ENCODE measurements around the gene IGFL2. TPM values are rescaled to one million over a fixed set of nuclear protein-coding genes. Genes with fewer than 3 reads are reported as not detected.
"Not testable (repeated sequence)": the region's sequence is repeated elsewhere in the genome, so short reads cannot be mapped to it uniquely, and the experiment has no call there.

The IGFL2 gene
- total RNA-seq (not detected), polyA plus RNA-seq (under 1 TPM in 1 of 3 donors, not detected in 2; 0.45 TPM)
- long read RNA-seq, donor 1, result 0 reads
- long read RNA-seq, donor 2, partial matches to known transcripts, result 0 of 1 reads
- long read RNA-seq, donor 2, other reads (novel, unspliced or antisense), result 0 of 1 reads
- long read RNA-seq, donor 3, result 0 reads
- long read RNA-seq, donor 4, result 0 reads
- long read RNA-seq, donor 5, result 0 reads
- long read RNA-seq, donor 6, result 0 reads
- long read RNA-seq, donor 7, partial matches to known transcripts, result 0 of 1 reads
- long read RNA-seq, donor 7, other reads (novel, unspliced or antisense), result 0 of 1 reads
- long read RNA-seq, donor 8, result 0 reads
- long read RNA-seq, donor 9, result 0 reads
- long read RNA-seq, donor 10, result 0 reads

DNA sequence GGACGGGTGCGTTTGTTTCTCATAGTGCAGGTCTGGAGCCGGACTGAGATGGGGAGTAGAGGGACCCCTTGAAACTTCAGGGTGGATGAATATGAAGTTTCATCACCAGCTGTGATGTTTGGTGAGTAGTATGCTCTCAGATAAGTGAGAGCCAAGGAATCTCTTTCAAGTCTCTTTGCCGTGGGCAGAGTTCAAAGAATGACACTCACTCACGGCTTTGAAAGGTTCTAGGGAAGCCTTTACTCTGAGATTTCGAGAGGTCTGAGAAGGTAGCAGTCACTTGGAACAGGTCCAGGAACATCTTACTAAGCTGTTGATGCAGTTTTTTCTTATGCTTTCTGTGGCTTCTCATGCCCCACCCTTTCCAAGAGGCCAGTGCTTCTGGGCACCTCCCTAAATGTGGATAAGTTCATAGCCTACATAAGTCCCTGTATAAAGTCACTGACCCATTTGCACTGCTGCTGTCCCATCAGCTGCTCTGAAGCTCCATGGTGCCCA, at the start of gene IGFL2:
TSS of gene IGFL2 (plus strand) at position 448 of the 498 bp plus-strand sequence. CDS start at position 489, 41 bp downstream.
- Histone ChIP-seq H3K9me3 (no peaks in the 10 kb centered on the region), H3K36me3 (no peaks in the 10 kb centered on the region), H3K4me1 (no peaks in the 10 kb centered on the region), H3K27ac (no peak within 1 kb of the TSS), H3K4me3 (no peak within 1 kb of the TSS), H3K27me3 (peaks cover 0 to 24% (median 0%) of the 10 kb centered on the region in 3 donors)
- WGBS, 5 donors, result 47 to 62% (median 55%) methylated on average over 6 of the region's 6 CpGs
- TF ChIP-seq POLR2AphosphoS5 (IDR thresholded peaks at IDR 0.05) (no peak), POLR2A (IDR thresholded peaks at IDR 0.05) (no peak), EP300 (IDR thresholded peaks at IDR 0.05) (no peak), CTCF (IDR thresholded peaks at IDR 0.05) (no peak)
- peak in 1 of 2 donors; percentile 21 for DNase-seq
- intact Hi-C loops (cut with DNase I; ENCODE audit: low total_unique reads), result no loop called here

DNA sequence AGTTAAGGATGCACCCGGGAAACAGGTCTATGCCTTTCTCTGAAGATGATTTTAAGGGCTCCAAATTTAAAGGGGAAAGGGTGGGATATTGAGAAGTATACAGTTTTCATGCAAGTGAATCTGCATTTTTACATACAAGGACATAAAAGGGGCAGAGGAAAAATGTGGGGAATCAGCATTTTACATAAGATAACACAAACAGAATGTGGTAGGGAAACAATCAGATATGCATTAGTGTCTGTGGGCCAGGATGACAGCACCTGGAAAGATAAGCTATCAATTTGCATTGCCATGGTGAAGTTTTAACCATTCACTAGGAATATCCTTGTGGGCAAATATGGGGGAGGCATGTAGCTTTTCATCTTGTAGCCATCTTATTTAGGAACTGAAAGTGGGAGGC, 47.7 kb upstream of the IGFL2 start:
- intact Hi-C loops (cut with DNase I; ENCODE audit: low total_unique reads), result no loop called here
- H3K27me3 ChIP-seq, result peaks cover 0 to 37% (median 5%) of the 10 kb centered on the region in 3 donors
- no peak overlapping the region for H3K4me3 ChIP-seq
- peaks cover 3 to 28% (median 25%) of the 10 kb centered on the region in 4 donors for H3K9me3 ChIP-seq
- no peak for TF ChIP-seq POLR2A (IDR thresholded peaks at IDR 0.05)
- no peak for TF ChIP-seq EP300 (IDR thresholded peaks at IDR 0.05)
- TF ChIP-seq CTCF (IDR thresholded peaks at IDR 0.05), result no peak
- no peak for TF ChIP-seq POLR2AphosphoS5 (IDR thresholded peaks at IDR 0.05)
- no peaks in the 10 kb centered on the region for H3K4me1 ChIP-seq
- no peak for DNase-seq
- no peaks in the 10 kb centered on the region for H3K36me3 ChIP-seq
- 55 to 90% (median 70%) methylated on average over 1 of the region's 1 CpG for WGBS, 5 donors
- no peak overlapping the region for H3K27ac ChIP-seq

DNA sequence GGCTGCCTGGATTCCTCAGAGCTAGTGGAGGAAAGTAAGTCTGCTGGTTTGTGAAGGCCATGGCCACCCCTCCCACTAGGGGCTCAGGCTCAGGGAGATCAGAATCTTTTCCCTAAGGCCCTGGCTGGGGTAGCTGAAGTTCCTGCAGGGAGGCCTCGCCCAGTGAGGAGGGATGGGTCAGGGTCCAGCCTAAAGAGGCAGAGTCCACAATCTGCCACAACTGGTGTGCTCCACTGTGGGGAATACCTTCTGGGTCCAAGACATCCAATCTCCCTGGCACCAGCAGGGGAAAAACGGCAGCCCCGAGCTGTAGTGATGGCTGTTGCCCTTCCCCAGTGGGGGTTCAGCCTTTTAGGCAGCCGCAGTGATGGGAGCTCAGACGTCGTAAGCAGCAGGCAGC, 46.7 kb upstream of the IGFL2 start:
- TF ChIP-seq EP300 (IDR thresholded peaks at IDR 0.05) (no peak), POLR2A (IDR thresholded peaks at IDR 0.05) (no peak), CTCF (IDR thresholded peaks at IDR 0.05) (no peak), POLR2AphosphoS5 (IDR thresholded peaks at IDR 0.05) (no peak)
- H3K9me3 ChIP-seq, result peaks cover 3 to 28% (median 25%) of the 10 kb centered on the region in 4 donors
- H3K27ac ChIP-seq, result no peak overlapping the region
- no peak for DNase-seq
- no peaks in the 10 kb centered on the region for H3K36me3 ChIP-seq
- peaks cover 0 to 41% (median 5%) of the 10 kb centered on the region in 3 donors for H3K27me3 ChIP-seq
- no peaks in the 10 kb centered on the region for H3K4me1 ChIP-seq
- WGBS, 5 donors, result 50 to 72% (median 63%) methylated on average over 6 of the region's 6 CpGs
- H3K4me3 ChIP-seq, result no peak overlapping the region
- intact Hi-C loops (cut with DNase I; ENCODE audit: low total_unique reads), result no loop called here

- H3K9me3 ChIP-seq, result peaks cover 3 to 24% (median 19%) of the 10 kb centered on the region in 4 donors
- WGBS, 5 donors, result 56 to 75% (median 67%) methylated on average over 7 of the region's 7 CpGs
- DNase-seq; H3K27ac ChIP-seq; H3K4me3 ChIP-seq; H3K36me3 ChIP-seq; H3K4me1 ChIP-seq; intact Hi-C loops (cut with DNase I; ENCODE audit: low total_unique reads): not testable (repeated sequence)
- peaks cover 0 to 47% (median 5%) of the 10 kb centered on the region in 3 donors for H3K27me3 ChIP-seq
Measured at GRCh38 chr19:46102333-46102732, 45.7 kb upstream of the IGFL2 start.

GRCh38 chr19:46107371-46107770, 40.7 kb upstream of the IGFL2 start:
- Histone ChIP-seq H3K4me1 (no peaks in the 10 kb centered on the region), H3K4me3 (no peak overlapping the region), H3K27ac (no peak overlapping the region), H3K36me3 (no peaks in the 10 kb centered on the region), H3K9me3 (peaks cover 3 to 11% (median 9%) of the 10 kb centered on the region in 4 donors), H3K27me3 (peaks cover 0 to 37% (median 2%) of the 10 kb centered on the region in 3 donors)
- intact Hi-C loops (cut with DNase I; ENCODE audit: low total_unique reads), result no loop called here
- TF ChIP-seq POLR2AphosphoS5 (IDR thresholded peaks at IDR 0.05), result no peak
- no peak for TF ChIP-seq POLR2A (IDR thresholded peaks at IDR 0.05)
- TF ChIP-seq EP300 (IDR thresholded peaks at IDR 0.05), result no peak
- TF ChIP-seq CTCF (IDR thresholded peaks at IDR 0.05), result no peak
- no peak for DNase-seq
- 65 to 78% (median 71%) methylated on average over 6 of the region's 6 CpGs for WGBS, 5 donors
